ENCODE data around the gene GCKR.

DNA sequence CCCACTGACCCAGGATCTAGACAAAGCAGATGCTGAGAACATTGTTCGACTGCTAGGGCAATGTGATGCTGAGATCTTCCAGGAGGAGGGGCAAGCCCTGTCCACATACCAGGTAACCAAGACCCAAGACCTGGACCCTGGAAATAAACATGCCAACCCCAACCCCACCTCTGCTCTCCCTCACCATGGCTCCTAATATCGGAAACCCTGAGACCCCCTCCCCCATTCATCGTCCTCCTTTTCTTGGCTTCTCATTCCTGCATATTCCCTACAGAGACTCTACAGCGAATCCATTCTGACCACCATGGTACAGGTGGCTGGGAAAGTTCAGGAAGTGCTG lies 619 bp downstream of the GCKR start:
- TF ChIP-seq POLR2AphosphoS5 (IDR thresholded peaks at IDR 0.05) (no peak), POLR2A (IDR thresholded peaks at IDR 0.05) (no peak), EP300 (IDR thresholded peaks at IDR 0.05; ENCODE audit: low read depth) (no peak)
- TF ChIP-seq, protein P1, sequence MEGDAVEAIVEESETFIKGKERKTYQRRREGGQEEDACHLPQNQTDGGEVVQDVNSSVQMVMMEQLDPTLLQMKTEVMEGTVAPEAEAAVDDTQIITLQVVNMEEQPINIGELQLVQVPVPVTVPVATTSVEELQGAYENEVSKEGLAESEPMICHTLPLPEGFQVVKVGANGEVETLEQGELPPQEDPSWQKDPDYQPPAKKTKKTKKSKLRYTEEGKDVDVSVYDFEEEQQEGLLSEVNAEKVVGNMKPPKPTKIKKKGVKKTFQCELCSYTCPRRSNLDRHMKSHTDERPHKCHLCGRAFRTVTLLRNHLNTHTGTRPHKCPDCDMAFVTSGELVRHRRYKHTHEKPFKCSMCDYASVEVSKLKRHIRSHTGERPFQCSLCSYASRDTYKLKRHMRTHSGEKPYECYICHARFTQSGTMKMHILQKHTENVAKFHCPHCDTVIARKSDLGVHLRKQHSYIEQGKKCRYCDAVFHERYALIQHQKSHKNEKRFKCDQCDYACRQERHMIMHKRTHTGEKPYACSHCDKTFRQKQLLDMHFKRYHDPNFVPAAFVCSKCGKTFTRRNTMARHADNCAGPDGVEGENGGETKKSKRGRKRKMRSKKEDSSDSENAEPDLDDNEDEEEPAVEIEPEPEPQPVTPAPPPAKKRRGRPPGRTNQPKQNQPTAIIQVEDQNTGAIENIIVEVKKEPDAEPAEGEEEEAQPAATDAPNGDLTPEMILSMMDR (IDR thresholded peaks at IDR 0.05), result no peak
